ENCODE data around the gene DDC. TPM values are rescaled to one million over a fixed set of nuclear protein-coding genes. Genes with fewer than 3 reads are reported as not detected.

The DDC gene
- total RNA-seq, 1 experiment from 2014 or later, result not detected

DNA sequence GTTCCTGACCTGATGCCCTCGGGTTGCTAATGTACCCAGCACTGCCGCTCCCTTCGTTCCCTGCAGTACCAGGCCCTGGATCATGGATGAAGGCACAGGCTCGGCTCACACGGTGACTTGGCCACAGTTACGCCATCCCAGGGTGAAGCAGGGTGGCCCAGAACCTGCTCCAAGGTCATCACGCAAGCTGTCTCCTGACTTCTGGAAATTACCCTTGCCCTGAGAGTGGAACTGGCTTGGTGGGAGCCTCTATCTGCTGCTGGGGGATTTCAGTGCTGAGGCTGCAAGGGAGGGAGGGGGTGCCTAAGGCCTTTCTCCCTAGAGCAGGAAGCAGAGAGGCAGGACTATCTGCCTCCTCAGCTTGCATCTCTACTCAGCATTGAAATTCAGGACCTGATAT lies 151.6 kb downstream of the DDC start:
- ChIA-PET POLR2A (no interaction called here), CTCF (no interaction called here), RAD21 (ENCODE audit: low non-redundant PET in 1 of 2, low total read pairs in 2 of 2, uncharacterized antibody in 2 of 2, unreplicated experiment in 2 of 2) (no interaction called here)
- no peaks in the 10 kb centered on the region for H3K4me1 ChIP-seq (ENCODE audit: control insufficient read depth in 1 of 2, insufficient read depth in 2 of 2, low read length in 2 of 2)
- BruUV-seq (replicated peaks), result no TSS peak
- no peak overlapping the region for H2AFZ ChIP-seq (ENCODE audit: low read depth, low read length, poor library complexity, severe bottlenecking)
- no peaks in the 10 kb centered on the region for H3K9me2 ChIP-seq (ENCODE audit: insufficient read depth)
- no peak overlapping the region for H3K4me2 ChIP-seq (ENCODE audit: low read length)
- intact Hi-C loops (cut with micrococcal nuclease), result no loop called here
- TF ChIP-seq CBX3 (IDR thresholded peaks at IDR 0.05; ENCODE audit: low read depth), result no peak
- no peaks in the 10 kb centered on the region for H3K36me3 ChIP-seq (ENCODE audit: control insufficient read depth in 1 of 2, insufficient read depth in 2 of 2, low read length in 2 of 2)
- H3K4me3 ChIP-seq (replicated peaks in 1 of 2; ENCODE audit: low read depth in 1 of 2, low read length in 2 of 2), result no peak overlapping the region
- no peak overlapping the region for H3K27ac ChIP-seq (ENCODE audit: low read depth, low read length)
- H3K9ac ChIP-seq (ENCODE audit: low read length), result no peak overlapping the region
- H3K79me2 ChIP-seq (ENCODE audit: insufficient read depth, low read length), result no peaks in the 10 kb centered on the region
- ATAC-seq (no peak), DNase-seq (ENCODE audit: low read depth, low spot score) (no peak)
- H3K27me3 ChIP-seq (ENCODE audit: insufficient read depth, low read length), result no peaks in the 10 kb centered on the region
- no peaks in the 10 kb centered on the region for H4K20me1 ChIP-seq (ENCODE audit: insufficient read depth)
- H3K9me3 ChIP-seq (ENCODE audit: control insufficient read depth in 1 of 2, insufficient read depth in 1 of 2, low read depth in 1 of 2, low read length in 2 of 2), result no peaks in the 10 kb centered on the region

DNA sequence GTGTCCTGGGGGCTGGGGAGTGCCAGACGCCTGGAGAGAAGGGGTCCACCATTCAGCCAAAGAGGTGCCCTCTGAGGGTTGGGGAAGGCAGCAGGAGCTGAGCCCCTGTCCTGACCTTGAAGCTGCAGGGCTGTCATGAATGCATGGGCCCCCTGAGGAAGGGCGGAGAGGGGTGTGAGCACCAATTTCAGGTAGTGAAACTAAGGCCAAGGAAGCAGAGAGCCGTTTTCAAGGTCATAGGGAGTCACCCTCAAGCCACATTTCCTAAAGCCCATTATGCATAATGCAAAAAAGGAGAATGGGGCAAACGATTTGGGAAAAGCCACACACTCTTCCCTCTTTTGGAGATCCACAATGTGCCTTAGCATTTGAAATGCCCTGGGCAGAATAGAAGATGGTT lies 152.2 kb downstream of the DDC start:
- Histone ChIP-seq H4K20me1 (ENCODE audit: insufficient read depth) (no peaks in the 10 kb centered on the region), H3K79me2 (ENCODE audit: insufficient read depth, low read length) (no peaks in the 10 kb centered on the region), H3K4me1 (ENCODE audit: control insufficient read depth in 1 of 2, insufficient read depth in 2 of 2, low read length in 2 of 2) (no peaks in the 10 kb centered on the region), H3K27ac (ENCODE audit: low read depth, low read length) (no peak overlapping the region), H3K27me3 (ENCODE audit: insufficient read depth, low read length) (no peaks in the 10 kb centered on the region; the same call in 1 of the 2 replicates), H3K9me2 (ENCODE audit: insufficient read depth) (no peaks in the 10 kb centered on the region), H3K4me3 (replicated peaks in 1 of 2; ENCODE audit: low read depth in 1 of 2, low read length in 2 of 2) (no peak overlapping the region), H3K9me3 (ENCODE audit: control insufficient read depth in 1 of 2, insufficient read depth in 1 of 2, low read depth in 1 of 2, low read length in 2 of 2) (no peaks in the 10 kb centered on the region), H3K9ac (ENCODE audit: low read length) (no peak overlapping the region), H3K4me2 (ENCODE audit: low read length) (no peak overlapping the region), H2AFZ (ENCODE audit: low read depth, low read length, poor library complexity, severe bottlenecking) (no peak overlapping the region), H3K36me3 (ENCODE audit: control insufficient read depth in 1 of 2, insufficient read depth in 2 of 2, low read length in 2 of 2) (no peaks in the 10 kb centered on the region)
- ChIA-PET CTCF (no interaction called here), POLR2A (no interaction called here), RAD21 (ENCODE audit: low non-redundant PET in 1 of 2, low total read pairs in 2 of 2, uncharacterized antibody in 2 of 2, unreplicated experiment in 2 of 2) (no interaction called here)
- ATAC-seq (no peak), DNase-seq (ENCODE audit: low read depth, low spot score) (no peak)
- intact Hi-C loops (cut with micrococcal nuclease), result no loop called here
- TF ChIP-seq SRF (IDR thresholded peaks at IDR 0.05; ENCODE audit: low read depth) (no peak), TCF7L2 (IDR thresholded peaks at IDR 0.05; ENCODE audit: borderline replicate concordance, extremely low read depth, insufficient read depth, insufficient read length) (no peak)
- BruUV-seq (replicated peaks), result no TSS peak

DNA sequence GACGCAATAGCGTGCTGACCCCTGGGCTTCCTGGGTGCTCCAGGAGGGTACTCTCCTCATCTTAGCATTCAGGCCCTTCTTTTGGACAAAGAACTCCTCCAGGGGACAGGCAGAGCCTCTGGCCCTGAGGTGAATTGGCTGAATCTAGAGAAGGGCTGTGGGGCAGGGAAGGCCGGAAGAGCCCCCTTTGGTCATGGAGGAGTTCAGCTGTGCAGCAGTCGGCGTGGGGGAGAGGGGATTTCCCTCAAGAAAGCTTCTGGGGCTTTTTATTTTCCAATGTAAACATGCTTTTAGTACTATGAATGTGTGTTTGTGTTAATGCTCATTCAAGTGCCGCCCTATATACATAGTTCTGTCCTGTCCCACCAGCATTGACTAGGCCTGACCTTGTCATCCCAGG lies 153.9 kb downstream of the DDC start:
- ChIA-PET POLR2A (no interaction called here), RAD21 (ENCODE audit: low non-redundant PET in 1 of 2, low total read pairs in 2 of 2, uncharacterized antibody in 2 of 2, unreplicated experiment in 2 of 2) (no interaction called here), CTCF (no interaction called here)
- Histone ChIP-seq H3K27me3 (ENCODE audit: insufficient read depth, low read length) (peaks cover 15% of the 10 kb centered on the region; the same call in 1 of the 2 replicates), H3K27ac (ENCODE audit: low read depth, low read length) (no peak overlapping the region), H3K4me1 (ENCODE audit: control insufficient read depth in 1 of 2, insufficient read depth in 2 of 2, low read length in 2 of 2) (no peaks in the 10 kb centered on the region), H3K36me3 (ENCODE audit: control insufficient read depth in 1 of 2, insufficient read depth in 2 of 2, low read length in 2 of 2) (no peaks in the 10 kb centered on the region), H3K9me3 (ENCODE audit: control insufficient read depth in 1 of 2, insufficient read depth in 1 of 2, low read depth in 1 of 2, low read length in 2 of 2) (no peaks in the 10 kb centered on the region), H3K9me2 (ENCODE audit: insufficient read depth) (no peaks in the 10 kb centered on the region), H3K4me2 (ENCODE audit: low read length) (no peak overlapping the region), H3K79me2 (ENCODE audit: insufficient read depth, low read length) (no peaks in the 10 kb centered on the region), H2AFZ (ENCODE audit: low read depth, low read length, poor library complexity, severe bottlenecking) (no peak overlapping the region), H3K4me3 (replicated peaks in 1 of 2; ENCODE audit: low read depth in 1 of 2, low read length in 2 of 2) (no peak overlapping the region), H4K20me1 (ENCODE audit: insufficient read depth) (no peaks in the 10 kb centered on the region), H3K9ac (ENCODE audit: low read length) (no peak overlapping the region)
- no peak for TF ChIP-seq ATF3 (IDR thresholded peaks at IDR 0.05)
- TF ChIP-seq YY1 (IDR thresholded peaks at IDR 0.05; ENCODE audit: extremely low read depth, insufficient replicate concordance, low read depth, low read length), result no peak
- ATAC-seq (no peak), DNase-seq (ENCODE audit: low read depth, low spot score) (no peak)
- BruUV-seq (replicated peaks), result no TSS peak
- intact Hi-C loops (cut with micrococcal nuclease), result no loop called here

Measured in HCT116 (cell line).